AG04449 (cell line): ENCODE measurements around the gene MIPEP.

Source experiments
- CTCF ChIA-PET: fragments of 350-600 bp; formaldehyde crosslinking; extraction: SDS; loops from one replicate; lab custom pipeline; 2021; ENCODE audit warnings: antibody characterized with exemption; lab: Yijun Ruan, JAX
- POLR2A ChIA-PET: fragments of 400-600, 350-600 bp; formaldehyde crosslinking; extraction: SDS; loops from one replicate; lab custom pipeline; 2020; ENCODE audit warnings: antibody characterized with exemption, inconsistent platforms; lab: Yijun Ruan, JAX
- DNase-seq: peaks from one replicate; pipeline ENCODE4 v3.0.0-alpha.2; 2010; ENCODE audit warnings: low read depth, low spot score
- H3K4me3 ChIP-seq: 2 replicates; pipeline ENCODE4 v1.5.1; 2011; ENCODE audit warnings: low read depth, mild to moderate bottlenecking, control low read depth, low read length
- TF ChIP-seq, protein P1 (sequence below): IDR thresholded peaks from one replicate; pipeline ENCODE4 v1.5.1; 2011; ENCODE audit warnings: mild to moderate bottlenecking, moderate library complexity, low read length, control low read depth, inconsistent platforms; ENCODE audit not compliant: insufficient read depth; ENCODE audit errors: missing control alignments

MIPEP gene

GRCh38 chr13:23754506-23754905, 134.7 kb downstream of the MIPEP start:
- ChIA-PET POLR2A (no interaction called here), CTCF (no interaction called here)

GRCh38 chr13:23753458-23753857, 135.7 kb downstream of the MIPEP start:
- TF ChIP-seq, protein P1, sequence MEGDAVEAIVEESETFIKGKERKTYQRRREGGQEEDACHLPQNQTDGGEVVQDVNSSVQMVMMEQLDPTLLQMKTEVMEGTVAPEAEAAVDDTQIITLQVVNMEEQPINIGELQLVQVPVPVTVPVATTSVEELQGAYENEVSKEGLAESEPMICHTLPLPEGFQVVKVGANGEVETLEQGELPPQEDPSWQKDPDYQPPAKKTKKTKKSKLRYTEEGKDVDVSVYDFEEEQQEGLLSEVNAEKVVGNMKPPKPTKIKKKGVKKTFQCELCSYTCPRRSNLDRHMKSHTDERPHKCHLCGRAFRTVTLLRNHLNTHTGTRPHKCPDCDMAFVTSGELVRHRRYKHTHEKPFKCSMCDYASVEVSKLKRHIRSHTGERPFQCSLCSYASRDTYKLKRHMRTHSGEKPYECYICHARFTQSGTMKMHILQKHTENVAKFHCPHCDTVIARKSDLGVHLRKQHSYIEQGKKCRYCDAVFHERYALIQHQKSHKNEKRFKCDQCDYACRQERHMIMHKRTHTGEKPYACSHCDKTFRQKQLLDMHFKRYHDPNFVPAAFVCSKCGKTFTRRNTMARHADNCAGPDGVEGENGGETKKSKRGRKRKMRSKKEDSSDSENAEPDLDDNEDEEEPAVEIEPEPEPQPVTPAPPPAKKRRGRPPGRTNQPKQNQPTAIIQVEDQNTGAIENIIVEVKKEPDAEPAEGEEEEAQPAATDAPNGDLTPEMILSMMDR, result no peak
- no peak overlapping the region for H3K4me3 ChIP-seq
- ChIA-PET POLR2A (no interaction called here), CTCF (no interaction called here)
- DNase-seq, result no peak

More at GRCh38 chr13:23754506-23754905, 134.7 kb downstream of the MIPEP start:
- TF ChIP-seq, protein P1, result no peak
- DNase-seq, result no peak
- no peak overlapping the region for H3K4me3 ChIP-seq

DNA sequence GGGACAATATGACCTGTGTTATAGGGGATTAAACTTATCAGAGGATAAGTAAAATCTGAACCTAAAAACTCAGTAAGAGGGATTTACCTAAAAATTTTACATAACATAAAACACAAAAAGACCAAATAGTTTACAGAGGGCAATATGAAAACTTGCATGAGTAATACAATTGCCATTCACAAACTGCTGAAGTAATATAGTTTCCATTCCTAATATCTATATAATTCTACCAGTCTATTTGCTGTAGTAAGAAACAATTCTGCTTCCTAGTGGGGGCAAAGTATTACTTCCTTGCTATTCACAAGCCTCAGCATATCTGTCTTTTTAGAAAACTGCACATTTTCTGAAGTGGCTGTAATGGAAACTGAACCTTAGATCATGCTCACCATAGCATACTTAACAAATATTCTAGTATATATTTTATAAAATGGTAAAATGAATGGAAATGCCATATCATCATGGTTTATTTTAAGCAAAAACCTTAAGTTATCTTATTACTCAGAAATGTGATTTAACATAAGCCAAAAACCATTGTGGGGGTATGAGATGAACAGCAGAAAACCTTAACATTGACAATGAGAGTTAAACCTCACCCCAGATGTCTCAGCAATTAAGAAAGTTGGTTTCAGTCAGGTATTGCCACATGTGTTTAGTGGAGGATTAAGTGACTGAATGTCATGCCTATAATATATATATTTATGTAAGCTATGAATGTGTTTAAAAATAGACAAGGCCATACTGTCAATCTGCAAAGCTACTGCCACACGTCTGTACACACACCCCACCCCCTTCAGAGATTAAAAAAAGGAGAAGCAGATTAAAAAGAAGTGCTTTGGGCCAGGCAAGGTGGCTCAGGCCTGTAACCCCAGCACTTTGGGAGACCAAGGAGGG, 136.8 kb downstream of the MIPEP start:
- TF ChIP-seq, protein P1, result no peak
- ChIA-PET POLR2A (no interaction called here), CTCF (no interaction called here)
- DNase-seq, result no peak
- no peak overlapping the region for H3K4me3 ChIP-seq

- no peak for DNase-seq
- POLR2A ChIA-PET, result interaction anchor here (0.6 kb wide), 1 partner anchor 177 kb away, joined by 3 read pairs; no protein-coding TSS in a partner anchor
- no peak overlapping the region for H3K4me3 ChIP-seq
- TF ChIP-seq, protein P1, result no peak
- CTCF ChIA-PET, result interaction anchor here (1.6 kb wide), 1 partner anchor 9 kb away, joined by 10 read pairs; no protein-coding TSS in a partner anchor
These were observed 138.0 kb downstream of the MIPEP start for GRCh38 chr13:23751195-23751594.

- ChIA-PET CTCF (interaction anchor here (0.7 to 1.6 kb wide), 2 partner anchors 9 to 28 kb away, joined by 3 to 10 read pairs; no protein-coding TSS in a partner anchor), POLR2A (no interaction called here)
- no peak for DNase-seq
- H3K4me3 ChIP-seq, result no peak overlapping the region
- TF ChIP-seq, protein P1, result no peak
These were observed 138.6 kb downstream of the MIPEP start for GRCh38 chr13:23750383-23751121.
